Central memory CD8-positive, alpha-beta T cell (primary cell): Measurements from ENCODE around the gene SESN2.

Experiments used
- ATAC-seq: fragments of 150-1000 bp; cut with Tn5 transposase; replicated peaks from 2 replicates; pipeline ENCODE4 v1.10.0; 2022; ENCODE audit warnings: mild to moderate bottlenecking, moderate FRiP score, moderate number of reproducible peaks; ENCODE audit not compliant: poor library complexity, severe bottlenecking; ENCODE audit errors: extremely low read depth
- DNase-seq, 2 donors: peaks; one replicate each; pipeline ENCODE4 v3.0.0; 2021; ENCODE audit warnings: low spot score in 2 of 2
- H3K27ac Mint-ChIP-seq: one replicate; pipeline ENCODE4 v1.8.0; 2022; ENCODE audit warnings: low read depth, mild to moderate bottlenecking, moderate library complexity, mixed read lengths
- H3K27me3 Mint-ChIP-seq: one replicate; pipeline ENCODE4 v1.8.0; 2022; ENCODE audit warnings: mixed read lengths
- H3K36me3 Mint-ChIP-seq: one replicate; pipeline ENCODE4 v1.8.0; 2022; ENCODE audit warnings: mild to moderate bottlenecking, moderate library complexity, mixed read lengths; ENCODE audit not compliant: insufficient read depth
- H3K4me1 Mint-ChIP-seq: one replicate; pipeline ENCODE4 v1.8.0; 2022; ENCODE audit warnings: mixed read lengths
- H3K4me3 Mint-ChIP-seq: one replicate; pipeline ENCODE4 v1.8.0; 2022; ENCODE audit warnings: mild to moderate bottlenecking, moderate library complexity, mixed read lengths
- H3K9me3 Mint-ChIP-seq: one replicate; pipeline ENCODE4 v1.8.0; 2022; ENCODE audit warnings: mixed read lengths

The SESN2 gene

DNA sequence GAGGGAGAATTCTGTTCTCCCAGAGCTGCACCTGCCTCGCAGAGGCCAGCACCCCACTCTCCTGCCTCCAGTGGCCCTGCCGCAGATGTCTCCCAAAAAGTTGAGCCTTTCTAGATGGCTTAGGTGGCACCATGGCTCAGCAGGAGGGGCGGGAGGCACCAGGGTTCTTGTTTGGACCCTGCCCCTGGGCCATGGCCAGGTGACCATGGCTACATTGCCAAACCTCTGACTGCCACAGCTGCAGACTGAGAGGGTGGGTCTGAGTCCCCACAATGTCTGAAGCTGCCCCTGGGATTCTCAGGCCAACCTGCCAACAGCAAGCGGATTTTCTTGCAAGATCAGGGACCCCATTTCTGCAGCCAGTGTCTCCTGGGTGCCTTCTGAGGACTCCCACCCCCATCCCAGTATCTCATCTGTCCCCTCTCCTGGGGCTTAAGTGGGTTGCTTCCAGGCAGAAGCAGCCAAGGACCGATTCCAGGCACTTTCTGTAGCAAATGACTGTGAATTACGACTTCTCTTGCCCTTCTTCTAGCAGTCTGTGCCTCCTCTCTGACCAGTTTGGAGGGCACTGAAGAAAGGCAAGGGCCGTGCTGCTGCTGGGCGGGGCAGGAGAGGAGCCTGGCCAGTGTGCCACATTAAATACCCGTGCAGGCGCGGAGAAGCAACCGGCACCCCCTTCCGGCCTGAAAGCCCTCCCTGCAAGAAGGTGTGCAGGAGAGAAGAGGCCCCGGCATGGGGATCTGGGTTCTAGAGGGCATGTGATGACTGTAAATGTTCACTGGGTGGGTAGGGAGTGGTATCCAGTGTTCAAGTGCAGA lies 22.5 kb downstream of the SESN2 start:
- peaks cover 34% of the 10 kb centered on the region for H3K36me3 Mint-ChIP-seq
- ATAC-seq (no peak), DNase-seq (no peak)
- H3K27me3 Mint-ChIP-seq = no peaks in the 10 kb centered on the region
- peaks cover 7% of the 10 kb centered on the region for H3K4me1 Mint-ChIP-seq
- no peak overlapping the region for H3K27ac Mint-ChIP-seq
- H3K4me3 Mint-ChIP-seq = no peak overlapping the region
- H3K9me3 Mint-ChIP-seq = no peaks in the 10 kb centered on the region

DNA sequence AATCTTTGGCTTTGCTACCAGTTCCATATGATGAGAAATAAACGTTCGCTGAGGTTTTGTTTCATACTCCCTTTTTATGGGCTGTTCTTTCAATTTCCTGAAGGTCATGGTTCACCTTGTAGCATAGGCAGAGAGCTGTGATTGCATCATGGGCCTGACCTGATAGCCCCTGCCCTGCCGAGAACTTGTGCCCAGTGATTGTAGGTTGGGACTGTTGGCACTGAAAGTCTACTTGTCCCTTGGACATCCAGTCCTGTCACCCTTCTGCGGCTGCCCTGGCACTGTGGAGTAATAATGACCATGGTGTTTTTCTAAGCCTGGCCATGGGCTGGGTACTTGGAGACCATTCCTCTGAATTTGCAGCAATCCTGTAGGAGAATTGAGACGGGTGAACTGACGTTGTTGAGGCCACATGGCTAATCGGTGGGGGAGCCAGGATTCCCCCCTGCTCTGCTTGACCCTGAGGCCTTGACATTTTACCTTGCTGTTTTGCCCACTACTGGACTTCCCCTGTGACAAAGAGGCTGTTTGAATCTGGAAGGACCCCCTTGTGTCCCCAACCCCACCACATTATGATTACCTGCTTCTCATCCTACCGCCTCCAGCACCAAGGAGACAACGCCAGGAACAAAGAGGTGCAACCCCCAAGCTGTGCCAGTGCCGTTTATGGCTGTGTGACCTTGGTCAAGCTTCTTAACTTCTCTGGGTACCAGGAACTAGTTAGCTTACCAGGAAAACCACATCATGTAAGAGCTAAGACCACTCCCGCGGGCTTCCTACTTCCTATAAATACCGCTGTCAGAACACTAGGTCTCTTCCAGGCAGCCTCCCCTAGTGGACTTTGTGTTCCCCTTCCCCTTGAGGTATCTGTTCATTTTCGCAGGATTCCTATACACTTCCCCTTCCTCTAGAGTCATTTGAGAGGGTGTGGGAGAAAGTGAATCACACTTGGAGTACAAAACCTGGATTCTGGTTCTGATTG lies 23.4 kb downstream of the SESN2 start:
- DNase-seq (no peak), ATAC-seq (no peak)
- Mint-ChIP-seq H3K27me3 (no peaks in the 10 kb centered on the region), H3K27ac (peak overlapping the region; percentile 1), H3K4me1 (peaks cover 7% of the 10 kb centered on the region), H3K9me3 (no peaks in the 10 kb centered on the region), H3K36me3 (peaks cover 27% of the 10 kb centered on the region), H3K4me3 (no peak overlapping the region)

DNA sequence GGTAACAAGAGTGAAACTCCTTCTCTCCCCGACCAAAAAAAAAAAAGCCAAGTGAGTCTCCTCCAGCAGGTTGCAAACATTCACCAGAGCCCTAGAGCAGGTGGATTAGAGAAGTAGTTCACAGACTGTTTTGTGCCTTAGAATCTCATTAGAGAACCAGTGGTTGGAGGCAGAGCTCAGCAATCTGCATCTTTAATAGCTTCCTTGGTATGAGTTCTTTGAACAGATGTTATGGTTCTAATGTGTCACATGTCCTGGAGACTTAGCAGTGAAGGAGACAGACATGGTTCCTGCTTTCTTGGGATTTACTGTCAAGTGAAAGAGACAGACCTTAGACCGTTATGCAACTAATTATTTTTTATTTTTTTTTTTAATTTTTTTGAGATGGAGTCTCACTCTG lies 26.8 kb downstream of the SESN2 start:
- Mint-ChIP-seq H3K27me3 (no peaks in the 10 kb centered on the region), H3K4me1 (peaks cover 7% of the 10 kb centered on the region), H3K27ac (no peak overlapping the region), H3K9me3 (no peaks in the 10 kb centered on the region), H3K36me3 (peaks cover 5% of the 10 kb centered on the region), H3K4me3 (no peak overlapping the region)
- no peak for ATAC-seq
- no peak for DNase-seq

DNA sequence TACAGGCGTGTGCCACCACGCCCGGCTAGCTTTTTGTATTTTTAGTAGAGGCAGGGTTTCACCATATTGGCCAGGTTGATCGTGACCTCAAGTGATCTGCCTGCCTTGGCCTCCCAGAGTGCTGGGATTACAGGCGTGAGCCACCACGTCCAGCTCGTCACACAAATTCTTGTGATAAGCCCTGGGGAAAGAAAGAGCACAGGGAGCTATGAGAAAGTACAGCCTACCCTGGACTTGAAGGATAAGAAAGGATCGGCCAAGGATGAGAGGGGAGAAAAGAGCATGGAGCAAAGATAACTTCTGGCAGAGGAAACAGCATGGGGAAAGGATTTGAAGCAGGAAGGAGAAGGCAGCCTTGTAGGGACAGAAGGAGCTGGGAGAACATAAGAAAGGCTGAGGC lies 29.2 kb downstream of the SESN2 start:
- Mint-ChIP-seq H3K4me3 (no peak overlapping the region), H3K27me3 (no peaks in the 10 kb centered on the region), H3K27ac (no peak overlapping the region), H3K9me3 (no peaks in the 10 kb centered on the region), H3K4me1 (no peaks in the 10 kb centered on the region), H3K36me3 (no peaks in the 10 kb centered on the region)
- DNase-seq = no peak
- no peak for ATAC-seq

DNA sequence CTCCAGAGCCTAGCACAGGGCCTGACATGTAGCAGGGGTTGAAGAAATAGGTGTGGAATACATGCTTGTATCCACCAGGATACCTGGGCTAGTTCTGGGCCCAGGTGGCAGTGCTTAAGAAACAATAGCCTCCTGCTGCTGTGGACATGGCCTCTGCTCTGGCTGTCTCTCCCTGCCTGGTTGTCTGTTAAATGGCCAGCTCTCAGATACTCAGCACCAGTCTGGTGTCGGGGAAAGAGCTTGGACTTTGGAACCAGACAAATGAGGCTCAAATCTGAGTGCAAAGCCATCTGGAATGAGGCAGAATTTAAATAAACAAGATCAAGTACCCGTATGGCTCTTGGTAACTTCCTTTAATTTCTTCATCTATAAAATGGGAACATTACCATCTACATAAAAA lies 31.5 kb downstream of the SESN2 start:
- DNase-seq (no peak), ATAC-seq (no peak)
- Mint-ChIP-seq H3K4me1 (no peaks in the 10 kb centered on the region), H3K4me3 (no peak overlapping the region), H3K27me3 (peaks cover 3% of the 10 kb centered on the region), H3K36me3 (no peaks in the 10 kb centered on the region), H3K9me3 (no peaks in the 10 kb centered on the region), H3K27ac (peak overlapping the region; percentile 9)

DNA sequence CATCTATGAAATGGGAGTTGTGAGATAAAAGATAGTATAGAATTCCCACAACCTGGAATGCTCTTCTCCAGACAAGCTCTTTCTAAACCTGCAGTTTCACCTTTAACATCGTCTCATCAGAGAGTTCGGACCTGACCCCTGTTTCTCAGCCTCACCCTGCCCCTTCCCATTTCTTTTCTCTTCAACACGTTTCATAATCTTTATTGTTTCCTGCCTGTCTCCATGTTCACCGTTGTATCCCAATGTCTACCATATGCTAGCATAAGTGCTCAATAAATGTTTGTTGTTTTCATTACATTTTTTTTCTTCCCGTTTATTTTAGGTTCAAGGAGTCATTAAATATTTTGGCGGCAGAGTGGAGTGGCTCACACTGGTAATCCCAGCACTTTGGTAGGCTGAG lies 32.4 kb downstream of the SESN2 start:
- H3K4me3 Mint-ChIP-seq = no peak overlapping the region
- no peaks in the 10 kb centered on the region for H3K9me3 Mint-ChIP-seq

DNA sequence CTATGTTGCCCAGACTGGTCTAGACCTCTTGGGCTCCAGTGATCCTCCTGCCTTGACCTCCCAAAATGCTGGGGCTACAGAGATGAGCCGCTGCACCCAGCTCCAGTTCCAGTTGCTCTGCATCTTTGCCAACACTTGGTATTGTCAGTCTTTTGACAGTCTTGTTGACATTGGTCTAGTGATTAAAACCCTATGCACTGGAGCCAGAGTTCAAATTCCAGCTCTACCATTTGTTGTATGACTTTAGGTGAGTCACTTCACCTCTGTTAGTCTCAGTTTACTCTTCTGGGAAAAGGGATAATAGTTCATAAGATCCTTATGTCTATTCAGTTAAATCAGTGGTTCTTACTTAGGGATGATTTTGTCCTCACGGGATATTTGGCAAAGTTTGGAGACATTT lies 36.6 kb downstream of the SESN2 start:
- DNase-seq = no peak

More for the DNA sequence above, 32.4 kb downstream of the SESN2 start:
- peaks cover 11% of the 10 kb centered on the region for H3K27me3 Mint-ChIP-seq
- ATAC-seq (no peak), DNase-seq (no peak)
- H3K27ac Mint-ChIP-seq = no peak overlapping the region
- H3K4me1 Mint-ChIP-seq = no peaks in the 10 kb centered on the region
- H3K36me3 Mint-ChIP-seq = no peaks in the 10 kb centered on the region

DNA sequence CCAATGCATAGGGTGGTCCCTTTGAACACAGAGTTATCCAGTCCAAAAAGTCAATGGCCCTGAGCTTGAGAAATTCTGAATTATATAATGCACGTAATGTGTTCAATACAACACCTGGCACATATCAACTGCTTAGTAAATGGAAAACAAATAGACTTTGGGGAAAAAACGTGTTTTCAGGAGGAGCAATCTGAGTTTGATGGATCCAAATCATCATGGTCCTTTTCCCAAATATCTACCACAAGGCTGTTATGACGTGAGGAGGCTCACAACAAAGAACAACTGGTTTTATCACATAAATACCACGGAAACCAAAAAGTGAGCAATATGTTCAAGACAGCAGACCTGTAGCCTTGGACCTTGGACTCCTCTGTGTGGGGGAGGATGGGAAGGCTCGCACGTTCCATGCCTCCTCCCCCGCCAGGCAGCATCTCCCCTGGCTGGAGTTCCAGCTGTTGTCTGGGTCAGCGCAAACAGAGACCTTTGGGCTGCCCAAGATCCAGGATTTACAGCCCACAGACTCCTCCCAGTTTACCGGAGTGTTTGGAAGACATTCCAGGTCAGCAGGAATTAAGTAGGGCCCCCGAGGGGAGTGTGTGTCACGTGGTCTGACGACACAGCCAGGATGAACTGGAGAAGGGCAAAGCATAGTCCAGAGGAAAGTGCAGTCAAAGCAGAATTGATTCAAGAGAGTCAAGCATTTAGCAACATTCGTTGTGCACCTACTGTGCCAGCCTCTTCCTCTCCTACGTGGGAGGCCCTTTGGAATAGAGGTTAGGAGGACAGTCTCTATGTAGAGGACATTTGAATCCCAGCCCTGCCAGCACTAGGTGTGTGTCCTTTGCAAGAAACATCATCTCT lies 37.3 kb downstream of the SESN2 start:
- H3K27ac Mint-ChIP-seq = no peak overlapping the region
- peaks cover 11% of the 10 kb centered on the region for H3K27me3 Mint-ChIP-seq
- DNase-seq (no peak), ATAC-seq (no peak)
- no peaks in the 10 kb centered on the region for H3K36me3 Mint-ChIP-seq
- H3K4me1 Mint-ChIP-seq = no peaks in the 10 kb centered on the region
- no peaks in the 10 kb centered on the region for H3K9me3 Mint-ChIP-seq
- no peak overlapping the region for H3K4me3 Mint-ChIP-seq

More for the DNA sequence above, 36.6 kb downstream of the SESN2 start:
- no peak overlapping the region for H3K4me3 Mint-ChIP-seq
- H3K9me3 Mint-ChIP-seq = no peaks in the 10 kb centered on the region
- no peaks in the 10 kb centered on the region for H3K36me3 Mint-ChIP-seq
- ATAC-seq = no peak
- peaks cover 11% of the 10 kb centered on the region for H3K27me3 Mint-ChIP-seq
- H3K27ac Mint-ChIP-seq = no peak overlapping the region
- H3K4me1 Mint-ChIP-seq = no peaks in the 10 kb centered on the region

DNA sequence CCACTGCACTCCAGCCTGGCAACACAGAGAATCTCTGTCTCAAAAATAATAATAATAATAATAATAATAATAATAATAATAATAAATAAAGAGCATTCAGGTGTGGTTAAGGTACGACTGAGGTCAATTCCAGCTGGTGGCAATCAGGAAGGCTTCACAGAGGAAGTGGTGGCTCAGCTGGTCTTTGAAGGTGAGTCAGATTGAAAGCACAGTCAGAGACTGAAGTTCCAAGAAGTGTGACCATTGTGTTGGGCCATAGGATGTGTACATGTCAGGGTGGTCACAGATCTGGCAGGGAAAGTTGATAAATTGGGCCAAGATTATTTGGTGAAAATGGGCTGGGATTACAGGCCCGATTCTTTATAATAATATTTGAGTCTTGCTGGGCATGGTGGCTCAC lies 38.5 kb downstream of the SESN2 start:
- Mint-ChIP-seq H3K27ac (no peak overlapping the region), H3K4me1 (no peaks in the 10 kb centered on the region), H3K27me3 (peaks cover 11% of the 10 kb centered on the region), H3K36me3 (no peaks in the 10 kb centered on the region), H3K9me3 (no peaks in the 10 kb centered on the region), H3K4me3 (no peak overlapping the region)
- DNase-seq (no peak), ATAC-seq (no peak)

DNA sequence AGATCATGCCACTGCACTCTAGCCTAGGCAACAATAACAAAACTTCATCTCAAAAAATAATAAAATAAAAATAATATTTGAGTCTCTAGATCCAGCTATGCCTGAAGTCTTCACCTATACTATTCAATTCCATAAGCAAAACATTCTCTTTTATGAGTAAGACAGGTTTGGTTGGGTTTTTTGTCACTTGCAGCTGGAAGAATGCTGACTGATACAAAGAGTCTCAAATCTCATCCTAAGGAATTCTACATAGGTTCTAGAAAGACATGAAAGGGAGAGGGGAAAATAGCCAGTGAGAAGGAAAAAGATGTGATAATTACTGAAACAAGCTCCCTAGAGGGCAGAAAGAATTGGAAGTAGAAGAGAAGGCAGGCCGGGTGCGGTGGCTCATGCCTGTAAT lies 39.1 kb downstream of the SESN2 start:
- Mint-ChIP-seq H3K36me3 (no peaks in the 10 kb centered on the region), H3K27ac (peak overlapping the region; percentile 50), H3K4me3 (no peak overlapping the region), H3K27me3 (peaks cover 11% of the 10 kb centered on the region), H3K9me3 (no peaks in the 10 kb centered on the region), H3K4me1 (no peaks in the 10 kb centered on the region)
- ATAC-seq = no peak
- DNase-seq = no peak

DNA sequence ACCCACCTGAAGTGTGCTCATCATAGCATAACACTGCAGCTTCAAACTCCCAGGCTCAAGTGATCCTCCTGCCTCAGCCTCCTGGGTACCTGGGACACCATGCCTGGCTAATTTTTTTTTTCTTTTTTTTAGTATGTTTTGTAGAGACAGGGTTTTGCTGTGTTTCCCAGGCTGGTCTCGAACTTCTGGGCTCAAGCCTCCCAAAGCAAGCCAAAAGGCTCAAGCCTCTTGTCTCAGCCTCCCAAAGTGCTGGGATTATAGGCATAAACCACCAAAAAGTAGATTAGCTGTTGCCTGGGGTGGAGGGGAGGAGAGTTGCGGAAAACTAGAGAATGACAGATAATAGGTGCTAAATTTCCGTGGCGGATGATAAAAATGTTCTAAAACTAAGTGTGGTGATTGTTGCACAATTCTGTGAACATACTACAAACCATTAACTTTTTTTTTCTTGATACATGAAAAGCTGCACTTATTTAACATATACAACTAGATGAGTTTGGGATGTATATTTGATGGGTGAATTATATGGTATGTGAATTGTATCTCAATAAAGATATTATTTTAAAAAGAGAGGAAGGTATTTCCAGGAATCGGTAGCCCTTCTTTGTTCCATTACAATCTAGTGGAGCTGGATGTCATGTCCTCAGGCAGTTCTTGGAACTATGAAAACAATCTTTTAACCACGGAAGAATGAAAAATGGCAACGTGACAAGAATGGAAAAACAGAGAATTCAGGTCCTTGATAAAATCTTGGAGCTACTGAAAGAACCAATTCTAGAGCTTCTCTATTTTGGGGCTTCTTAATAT lies 42.3 kb downstream of the SESN2 start:
- Mint-ChIP-seq H3K36me3 (no peaks in the 10 kb centered on the region), H3K27me3 (peaks cover under 1% of the 10 kb centered on the region), H3K4me3 (no peak overlapping the region), H3K27ac (no peak overlapping the region), H3K4me1 (no peaks in the 10 kb centered on the region), H3K9me3 (no peaks in the 10 kb centered on the region)
- DNase-seq (no peak), ATAC-seq (no peak)
